SIG-M5 treated with dmso at 0.1 percent for 504 hours (cell line): Measurements from ENCODE around the gene CRELD1.
"Not testable (repeated sequence)": the region's sequence is repeated elsewhere in the genome, so short reads cannot be mapped to it uniquely, and the experiment has no call there.

Experiments
- DNase-seq: peaks from one replicate; lab custom pipeline; 2025; ENCODE audit not compliant: unreplicated experiment; lab: John Stamatoyannopoulos, UW

Gene CRELD1

GRCh38 chr3:9934235-9934621 is 594 bp downstream of the CRELD1 start:
- no peak for DNase-seq

GRCh38 chr3:9934993-9935392 is 1.4 kb downstream of the CRELD1 start:
- no peak for DNase-seq

GRCh38 chr3:9935966-9936510 is 2.4 kb downstream of the CRELD1 start:
- no peak for DNase-seq

GRCh38 chr3:9937486-9938238 is 4.0 kb downstream of the CRELD1 start:
- no peak for DNase-seq

GRCh38 chr3:9938966-9939365 is 5.3 kb downstream of the CRELD1 start:
- no peak for DNase-seq

GRCh38 chr3:9939906-9940305 is 6.3 kb downstream of the CRELD1 start:
- not testable (repeated sequence) for DNase-seq

GRCh38 chr3:9940746-9941145 is 7.1 kb downstream of the CRELD1 start:
- DNase-seq: no peak

- DNase-seq: no peak
Measured at GRCh38 chr3:9942164-9942563, 8.5 kb downstream of the CRELD1 start.

GRCh38 chr3:9942934-9943690 is 9.5 kb downstream of the CRELD1 start:
- DNase-seq: no peak

GRCh38 chr3:9944271-9944670 is 10.6 kb downstream of the CRELD1 start:
- no peak for DNase-seq

GRCh38 chr3:9945358-9945757 is 11.7 kb downstream of the CRELD1 start:
- DNase-seq: no peak

- peak; percentile 59 for DNase-seq
Measured at GRCh38 chr3:9946112-9947024, 12.7 kb downstream of the CRELD1 start.

- DNase-seq: no peak
Measured at GRCh38 chr3:9947025-9947995, 13.7 kb downstream of the CRELD1 start.

GRCh38 chr3:9948586-9948985 is 15.0 kb downstream of the CRELD1 start:
- no peak for DNase-seq

- no peak for DNase-seq
Measured at GRCh38 chr3:9949115-9949514, 15.5 kb downstream of the CRELD1 start.

- DNase-seq: no peak
Measured at GRCh38 chr3:9949626-9950025, 16.0 kb downstream of the CRELD1 start.

- no peak for DNase-seq
Measured at GRCh38 chr3:9951126-9951525, 17.5 kb downstream of the CRELD1 start.

- no peak for DNase-seq
Measured at GRCh38 chr3:9951598-9951961, 17.9 kb downstream of the CRELD1 start.

- DNase-seq: peak; percentile 61
Measured at GRCh38 chr3:9951962-9952805, 18.6 kb downstream of the CRELD1 start, which contains the start of gene PRRT3. Gene PRRT3 (minus strand): TSS chr3:9952408. CDS start chr3:9950115, 2,293 bp downstream.
